GM12875 (cell line): ENCODE measurements around the gene TOB1.

Source experiments
- H3K4me3 ChIP-seq: one replicate; pipeline ENCODE4 v1.5.1; 2011; ENCODE audit warnings: low read depth, low read length, control low read depth
- CTCF ChIP-seq: IDR thresholded peaks from 2 replicates; pipeline ENCODE4 v1.5.1; 2011; ENCODE audit warnings: low read depth, mild to moderate bottlenecking, control low read depth, inconsistent platforms, low read length, moderate library complexity, borderline replicate concordance; ENCODE audit not compliant: insufficient read depth

TOB1 gene

GRCh38 chr17:50892101-50892776 is 26.1 kb upstream of the TOB1 start:
- H3K4me3 ChIP-seq: no peak overlapping the region
- TF ChIP-seq CTCF: no peak

- H3K4me3 ChIP-seq: no peak overlapping the region
- no peak for TF ChIP-seq CTCF
Measured at GRCh38 chr17:50891577-50891989, 25.4 kb upstream of the TOB1 start.

- H3K4me3 ChIP-seq: no peak overlapping the region
- no peak for TF ChIP-seq CTCF
Measured at GRCh38 chr17:50890675-50891516, 24.7 kb upstream of the TOB1 start.

- TF ChIP-seq CTCF: no peak
- no peak overlapping the region for H3K4me3 ChIP-seq
Measured at GRCh38 chr17:50889528-50890118, 23.5 kb upstream of the TOB1 start.

GRCh38 chr17:50887705-50888245 is 21.6 kb upstream of the TOB1 start:
- H3K4me3 ChIP-seq: no peak overlapping the region
- no peak for TF ChIP-seq CTCF

GRCh38 chr17:50884439-50885311 is 18.5 kb upstream of the TOB1 start:
- H3K4me3 ChIP-seq: no peak overlapping the region
- no peak for TF ChIP-seq CTCF
